NCI-H345 treated with DMSO at 0.1 percent for 48 hours (cell line): Measurements from ENCODE around the gene ARHGAP10.
"Not testable (repeated sequence)": the region's sequence is repeated elsewhere in the genome, so short reads cannot be mapped to it uniquely, and the experiment has no call there.

Experiments
- DNase-seq: peaks from one replicate; lab custom pipeline; 2025; ENCODE audit not compliant: unreplicated experiment; lab: John Stamatoyannopoulos, UW

ARHGAP10 gene

GRCh38 chr4:148083073-148083472, 351.2 kb downstream of the ARHGAP10 start:
- DNase-seq: not testable (repeated sequence)

GRCh38 chr4:148089624-148090023, 357.7 kb downstream of the ARHGAP10 start:
- no peak for DNase-seq

GRCh38 chr4:148090029-148090428, 358.1 kb downstream of the ARHGAP10 start:
- no peak for DNase-seq

GRCh38 chr4:148090503-148091476, 358.9 kb downstream of the ARHGAP10 start:
- no peak for DNase-seq

- DNase-seq: no peak
Observed at GRCh38 chr4:148091896-148092295, 360.0 kb downstream of the ARHGAP10 start.

- no peak for DNase-seq
Observed at GRCh38 chr4:148092316-148093014, 360.6 kb downstream of the ARHGAP10 start.

- DNase-seq: no peak
Observed at GRCh38 chr4:148093065-148093464, 361.2 kb downstream of the ARHGAP10 start.

- DNase-seq: no peak
Observed at GRCh38 chr4:148094149-148094548, 362.3 kb downstream of the ARHGAP10 start.

- no peak for DNase-seq
Observed at GRCh38 chr4:148095346-148095923, 363.5 kb downstream of the ARHGAP10 start.

GRCh38 chr4:148097801-148098200, 365.9 kb downstream of the ARHGAP10 start:
- DNase-seq: no peak

GRCh38 chr4:148101235-148101634, 369.3 kb downstream of the ARHGAP10 start:
- no peak for DNase-seq

- DNase-seq: no peak
Observed at GRCh38 chr4:148101790-148102189, 369.9 kb downstream of the ARHGAP10 start.

- DNase-seq: no peak
Observed at GRCh38 chr4:148103597-148104355, 371.9 kb downstream of the ARHGAP10 start.

- DNase-seq: no peak
Observed at GRCh38 chr4:148108766-148109165, 376.9 kb downstream of the ARHGAP10 start.

GRCh38 chr4:148109216-148109615, 377.3 kb downstream of the ARHGAP10 start:
- DNase-seq: no peak

- no peak for DNase-seq
Observed at GRCh38 chr4:148110169-148110568, 378.3 kb downstream of the ARHGAP10 start.

GRCh38 chr4:148112231-148112982, 380.5 kb downstream of the ARHGAP10 start:
- no peak for DNase-seq

GRCh38 chr4:148114436-148114835, 382.5 kb downstream of the ARHGAP10 start:
- no peak for DNase-seq

- no peak for DNase-seq
Observed at GRCh38 chr4:148116264-148116663, 384.4 kb downstream of the ARHGAP10 start.

- no peak for DNase-seq
Observed at GRCh38 chr4:148116969-148117368, 385.1 kb downstream of the ARHGAP10 start.
